GM12872 (cell line): ENCODE results near the gene C15orf39.

Experiments used
- CTCF ChIP-seq: IDR thresholded peaks from 3 replicates; pipeline ENCODE4 v1.5.1; 2011; ENCODE audit warnings: low read depth, mild to moderate bottlenecking, low read length, moderate library complexity; ENCODE audit not compliant: insufficient read depth

The C15orf39 gene

GRCh38 chr15:75206006-75206405 is 4.3 kb downstream of the C15orf39 start:
- no peak for TF ChIP-seq CTCF

GRCh38 chr15:75206803-75207617 is 5.3 kb downstream of the C15orf39 start:
- TF ChIP-seq CTCF: no peak

GRCh38 chr15:75207618-75208500 is 6.2 kb downstream of the C15orf39 start:
- no peak for TF ChIP-seq CTCF

GRCh38 chr15:75208501-75209288 is 7.0 kb downstream of the C15orf39 start:
- TF ChIP-seq CTCF: no peak

- no peak for TF ChIP-seq CTCF
These were observed 7.6 kb downstream of the C15orf39 start for GRCh38 chr15:75209289-75209676.

GRCh38 chr15:75210811-75211230 is 9.1 kb downstream of the C15orf39 start:
- TF ChIP-seq CTCF: no peak
